HT1080 (cell line): ENCODE measurements around the gene DDX53. TPM values are rescaled to one million over a fixed set of nuclear protein-coding genes. Genes with fewer than 3 reads are reported as not detected.

Experiments used
- DNase-seq: peaks from one replicate; pipeline ENCODE4 v3.0.0-alpha.2; 2015; ENCODE audit warnings: low read depth
- total RNA-seq: library from RNA; depleted of rRNA; stranded (reverse); fragments of >200 nt; shearing (Covaris generic); gene quantifications from 2 replicates; pipeline ENCODE4 v1.2.3, GENCODE V29; 2014

Gene DDX53
- total RNA-seq, 1 experiment from 2014 or later: 0.02 TPM

DNA sequence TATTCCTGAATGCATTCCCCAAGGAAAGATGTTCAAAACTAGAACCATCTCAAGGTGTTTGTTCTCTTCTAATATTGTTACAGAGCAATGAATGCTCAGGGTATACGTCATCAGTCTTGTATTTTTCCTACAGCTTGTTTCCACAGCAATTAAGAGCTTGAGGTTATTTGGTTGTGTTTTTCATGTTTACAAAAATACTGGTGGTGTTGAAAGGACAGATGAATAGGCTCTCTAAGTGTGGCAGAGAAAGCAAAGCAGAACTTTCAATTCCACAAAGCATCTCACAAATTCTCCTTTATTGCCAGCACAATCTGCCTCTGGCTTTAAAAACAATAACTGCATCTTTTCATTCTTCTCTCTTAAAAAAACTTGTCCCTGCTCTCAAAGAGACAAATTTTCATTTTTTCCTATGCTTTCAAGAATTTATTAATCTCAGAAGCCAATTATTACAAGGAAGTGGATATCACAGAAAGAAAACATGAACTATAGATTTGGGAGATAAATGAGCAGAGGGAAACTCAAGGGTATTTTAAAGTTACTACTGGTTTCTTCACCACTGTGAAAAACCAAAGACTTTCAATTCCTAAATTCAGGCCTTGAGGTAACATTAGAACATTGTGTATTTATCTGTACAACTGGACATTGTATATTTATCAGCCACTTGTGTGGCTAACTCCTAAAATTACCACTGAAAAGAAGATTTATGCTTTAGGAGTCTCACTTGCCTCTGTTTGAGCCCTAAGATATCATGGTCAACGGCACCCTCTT, 49.2 kb downstream of the DDX53 start:
- DNase-seq: no peak

DNA sequence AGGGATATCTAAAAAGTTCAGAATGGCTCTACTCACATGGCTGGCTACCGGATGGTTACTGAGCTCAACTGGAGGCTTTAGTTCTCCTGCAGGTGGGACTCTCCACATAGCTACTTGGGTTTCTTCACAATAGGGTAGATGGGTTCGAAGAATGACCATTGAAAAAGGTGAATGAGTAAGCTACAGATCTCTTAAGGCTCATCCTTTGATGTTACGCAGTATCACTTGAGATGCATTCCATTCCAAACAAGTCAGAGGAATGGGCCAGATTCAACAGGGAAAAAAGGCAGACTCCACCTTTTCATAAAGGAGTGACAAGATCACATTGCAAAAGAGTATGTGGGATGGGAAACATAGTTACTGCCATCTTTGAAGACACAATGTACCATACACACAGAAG, 52.6 kb downstream of the DDX53 start:
- no peak for DNase-seq
